H1 (cell line): ENCODE data around the gene GRIA1.

Experiments
- ATF3 ChIP-seq: IDR thresholded peaks from 2 replicates; pipeline ENCODE4 v1.6.1; 2011; ENCODE audit warnings: low read depth, mild to moderate bottlenecking, low read length; ENCODE audit not compliant: insufficient read depth
- EGR1 ChIP-seq: IDR thresholded peaks from 2 replicates; pipeline ENCODE4 v1.6.1; 2011; ENCODE audit warnings: low read depth, low read length, borderline replicate concordance
- EP300 ChIP-seq, 2 experiments: IDR thresholded peaks; 1 replicate in 1 of 2; 2 replicates in 1 of 2; pipeline ENCODE4 v1.6.1; 2011 to 2012; ENCODE audit warnings: low read depth in 2 of 2, low read length in 2 of 2, mild to moderate bottlenecking in 2 of 2, borderline replicate concordance in 1 of 2, inconsistent platforms in 1 of 2, moderate library complexity in 1 of 2
- EZH2 ChIP-seq: fragments of 200-600 bp; sonication (generic); IDR thresholded peaks from 2 replicates; pipeline ENCODE4 v1.7.1; 2012; ENCODE audit warnings: low read depth, mild to moderate bottlenecking, moderate library complexity, low read length, inconsistent platforms; ENCODE audit not compliant: severe bottlenecking
- MAFK ChIP-seq: IDR thresholded peaks from 2 replicates; pipeline ENCODE4 v1.6.1; 2012; ENCODE audit warnings: low read depth, mild to moderate bottlenecking, improper control_type of control experiment, low read length
- POLR2AphosphoS5 ChIP-seq: IDR thresholded peaks from 2 replicates; pipeline ENCODE4 v1.6.1; 2011; ENCODE audit warnings: low read depth, low read length
- RBBP5 ChIP-seq: IDR thresholded peaks from 2 replicates; pipeline ENCODE4 v1.7.1; 2012; ENCODE audit warnings: low read depth, mild to moderate bottlenecking, inconsistent platforms, low read length, moderate library complexity, borderline replicate concordance
- RFX5 ChIP-seq: IDR thresholded peaks from 2 replicates; pipeline ENCODE4 v1.6.1; 2011; ENCODE audit warnings: low read depth, low read length, improper control_type of control experiment, borderline replicate concordance
- RNF2 ChIP-seq: fragments of 200-900, 300-1000 bp; sonication (generic); IDR thresholded peaks from 2 replicates; pipeline ENCODE4 v1.7.1; 2016; ENCODE audit warnings: borderline replicate concordance, low read depth, mild to moderate bottlenecking, antibody characterized with exemption, low read length; ENCODE audit not compliant: poor library complexity, severe bottlenecking; ENCODE audit errors: missing control alignments
- TEAD4 ChIP-seq: IDR thresholded peaks from 2 replicates; pipeline ENCODE4 v1.6.1; 2012; ENCODE audit warnings: low read depth, low read length, inconsistent platforms, mixed read lengths
- TF ChIP-seq, protein P1 (sequence below), 3 experiments: IDR thresholded peaks; 1 replicate in 2 of 3; 2 replicates in 1 of 3; pipeline versions ENCODE4 v1.5.1 to v1.6.1; 2011; ENCODE audit warnings: low read length in 3 of 3, mild to moderate bottlenecking in 3 of 3, inconsistent platforms in 2 of 3, low read depth in 1 of 3, moderate library complexity in 1 of 3; ENCODE audit not compliant: insufficient read depth in 1 of 3; ENCODE audit errors: control extremely low read depth in 1 of 3
- TF ChIP-seq, protein P2 (sequence below): IDR thresholded peaks from 2 replicates; pipeline ENCODE4 v1.6.1; 2011; ENCODE audit warnings: low read length, improper control_type of control experiment

DNA sequence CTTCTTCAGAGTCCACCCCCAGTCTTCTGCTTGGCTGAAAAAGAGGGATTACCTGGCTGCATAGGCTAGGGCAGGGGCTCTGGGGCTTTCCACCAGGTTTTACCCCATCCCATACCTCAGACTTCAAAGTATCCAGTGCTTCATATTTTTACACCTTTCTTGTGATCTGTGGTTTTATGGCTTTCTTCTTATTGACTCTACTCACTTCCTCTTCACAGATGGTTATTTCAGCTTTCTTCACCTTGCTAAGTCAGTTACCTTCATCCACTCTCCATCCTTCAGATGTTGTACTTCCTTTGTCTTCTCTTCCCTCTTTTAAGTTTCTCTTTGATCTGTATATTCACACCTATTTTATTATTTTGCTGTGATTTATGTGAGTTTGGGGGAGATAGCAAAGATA is 104.3 kb downstream of the GRIA1 start:
- TF ChIP-seq EP300 (IDR thresholded peaks at IDR 0.05; ENCODE audit: borderline replicate concordance in 1 of 2, low read depth in 2 of 2, low read length in 2 of 2), result no peak
- no peak for TF ChIP-seq RNF2
- TF ChIP-seq, protein P1, sequence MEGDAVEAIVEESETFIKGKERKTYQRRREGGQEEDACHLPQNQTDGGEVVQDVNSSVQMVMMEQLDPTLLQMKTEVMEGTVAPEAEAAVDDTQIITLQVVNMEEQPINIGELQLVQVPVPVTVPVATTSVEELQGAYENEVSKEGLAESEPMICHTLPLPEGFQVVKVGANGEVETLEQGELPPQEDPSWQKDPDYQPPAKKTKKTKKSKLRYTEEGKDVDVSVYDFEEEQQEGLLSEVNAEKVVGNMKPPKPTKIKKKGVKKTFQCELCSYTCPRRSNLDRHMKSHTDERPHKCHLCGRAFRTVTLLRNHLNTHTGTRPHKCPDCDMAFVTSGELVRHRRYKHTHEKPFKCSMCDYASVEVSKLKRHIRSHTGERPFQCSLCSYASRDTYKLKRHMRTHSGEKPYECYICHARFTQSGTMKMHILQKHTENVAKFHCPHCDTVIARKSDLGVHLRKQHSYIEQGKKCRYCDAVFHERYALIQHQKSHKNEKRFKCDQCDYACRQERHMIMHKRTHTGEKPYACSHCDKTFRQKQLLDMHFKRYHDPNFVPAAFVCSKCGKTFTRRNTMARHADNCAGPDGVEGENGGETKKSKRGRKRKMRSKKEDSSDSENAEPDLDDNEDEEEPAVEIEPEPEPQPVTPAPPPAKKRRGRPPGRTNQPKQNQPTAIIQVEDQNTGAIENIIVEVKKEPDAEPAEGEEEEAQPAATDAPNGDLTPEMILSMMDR (IDR thresholded peaks at IDR 0.05; ENCODE audit: control extremely low read depth in 1 of 3, insufficient read depth in 1 of 3, low read depth in 1 of 3, low read length in 3 of 3), result no peak
- no peak for TF ChIP-seq EGR1
- no peak for TF ChIP-seq ATF3
- TF ChIP-seq, protein P2, sequence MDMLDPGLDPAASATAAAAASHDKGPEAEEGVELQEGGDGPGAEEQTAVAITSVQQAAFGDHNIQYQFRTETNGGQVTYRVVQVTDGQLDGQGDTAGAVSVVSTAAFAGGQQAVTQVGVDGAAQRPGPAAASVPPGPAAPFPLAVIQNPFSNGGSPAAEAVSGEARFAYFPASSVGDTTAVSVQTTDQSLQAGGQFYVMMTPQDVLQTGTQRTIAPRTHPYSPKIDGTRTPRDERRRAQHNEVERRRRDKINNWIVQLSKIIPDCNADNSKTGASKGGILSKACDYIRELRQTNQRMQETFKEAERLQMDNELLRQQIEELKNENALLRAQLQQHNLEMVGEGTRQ, result no peak
- no peak for TF ChIP-seq POLR2AphosphoS5
- TF ChIP-seq TEAD4, result no peak
- no peak for TF ChIP-seq MAFK
- no peak for TF ChIP-seq EZH2
- no peak for TF ChIP-seq RBBP5
- no peak for TF ChIP-seq RFX5
